HL-60 (cell line): ENCODE measurements around the gene JAK1.

Source experiments
- DNase-seq, 2 experiments: peaks; one replicate each; pipeline ENCODE4 v3.0.0-alpha.2; 2010 to 2020; ENCODE audit warnings: low read depth in 1 of 2, low spot score in 1 of 2
- H3K27ac ChIP-seq: fragments of 250-450 bp; sonication (Bioruptor Pico); replicated peaks from 2 replicates; pipeline ENCODE4 v1.5.1; 2020; ENCODE audit warnings: mild to moderate bottlenecking, moderate library complexity
- H3K27me3 ChIP-seq: fragments of 250-450 bp; sonication (Bioruptor Pico); 2 replicates; pipeline ENCODE4 v1.5.1; 2021; ENCODE audit warnings: mild to moderate bottlenecking, moderate library complexity; ENCODE audit not compliant: insufficient read depth, poor library complexity, severe bottlenecking
- H3K4me3 ChIP-seq: replicated peaks from 2 replicates; pipeline ENCODE4 v1.5.1; 2011; ENCODE audit warnings: mild to moderate bottlenecking, control low read depth, low read length; ENCODE audit not compliant: insufficient read depth
- CTCF ChIP-seq: IDR thresholded peaks from one replicate; pipeline ENCODE4 v1.5.1; 2011; ENCODE audit warnings: low read length, control low read depth, inconsistent platforms; ENCODE audit not compliant: insufficient read depth
- GABPA ChIP-seq: IDR thresholded peaks from 2 replicates; pipeline ENCODE4 v1.6.1; 2012; ENCODE audit warnings: low read depth
- POLR2AphosphoS5 ChIP-seq: IDR thresholded peaks from 2 replicates; pipeline ENCODE4 v1.6.1; 2012; ENCODE audit warnings: low read depth
- REST ChIP-seq: IDR thresholded peaks from 2 replicates; pipeline ENCODE4 v1.6.1; 2012; ENCODE audit warnings: low read depth; ENCODE audit not compliant: insufficient replicate concordance
- SPI1 ChIP-seq: IDR thresholded peaks from 2 replicates; pipeline ENCODE4 v1.6.1; 2012; ENCODE audit warnings: low read depth, mild to moderate bottlenecking, borderline replicate concordance

The JAK1 gene

GRCh38 chr1:64885648-64886047 is 80.7 kb downstream of the JAK1 start:
- H3K27me3 ChIP-seq, result no peaks in the 10 kb centered on the region
- DNase-seq, result no peak
- H3K27ac ChIP-seq, result no peak overlapping the region
- no peak for TF ChIP-seq SPI1
- TF ChIP-seq GABPA, result no peak
- no peak for TF ChIP-seq REST
- TF ChIP-seq POLR2AphosphoS5, result no peak
- TF ChIP-seq CTCF, result no peak
- H3K4me3 ChIP-seq, result no peak overlapping the region

GRCh38 chr1:64884261-64885040 is 81.9 kb downstream of the JAK1 start:
- Histone ChIP-seq H3K27ac (no peak overlapping the region), H3K4me3 (no peak overlapping the region), H3K27me3 (no peaks in the 10 kb centered on the region)
- DNase-seq, result no peak
- TF ChIP-seq POLR2AphosphoS5, result no peak
- no peak for TF ChIP-seq SPI1
- TF ChIP-seq CTCF, result no peak
- TF ChIP-seq GABPA, result no peak
- TF ChIP-seq REST, result no peak

- DNase-seq, result no peak
- Histone ChIP-seq H3K27me3 (no peaks in the 10 kb centered on the region), H3K27ac (no peak overlapping the region), H3K4me3 (no peak overlapping the region)
- TF ChIP-seq SPI1 (no peak), REST (no peak), CTCF (no peak), POLR2AphosphoS5 (no peak), GABPA (no peak)
Observed at GRCh38 chr1:64882574-64883255, 83.6 kb downstream of the JAK1 start.
